Hindlimb muscle (tissue), 1 donor: ENCODE measurements around the gene TMEM100. TPM values are rescaled to one million over a fixed set of nuclear protein-coding genes. Genes with fewer than 3 reads are reported as not detected.

Experiments
- DNase-seq: peaks from one replicate; pipeline ENCODE4 v3.0.0-alpha.2; 2013
- polyA plus RNA-seq: library from polyadenylated mRNA; unstranded; fragments of 120-200 nt; gene quantifications from one replicate; pipeline ENCODE4 v1.2.1, GENCODE V29; 2013; ENCODE audit not compliant: insufficient read length

The TMEM100 gene
- polyA plus RNA-seq, 1 donor, result 4.2 TPM

GRCh38 chr17:55743103-55743679, 20.5 kb upstream of the TMEM100 start:
- no peak for DNase-seq

- no peak for DNase-seq
Measured at GRCh38 chr17:55742272-55743102, 19.8 kb upstream of the TMEM100 start.

GRCh38 chr17:55741356-55741700, 18.7 kb upstream of the TMEM100 start:
- no peak for DNase-seq

GRCh38 chr17:55740511-55741355, 18.1 kb upstream of the TMEM100 start:
- no peak for DNase-seq

GRCh38 chr17:55737976-55738501, 15.4 kb upstream of the TMEM100 start:
- DNase-seq, result no peak

GRCh38 chr17:55735731-55736405, 13.2 kb upstream of the TMEM100 start:
- peak; percentile 52 for DNase-seq

GRCh38 chr17:55734128-55734781, 11.6 kb upstream of the TMEM100 start:
- DNase-seq, result no peak

- peak; percentile 62 for DNase-seq
Measured at GRCh38 chr17:55731586-55732250, 9.1 kb upstream of the TMEM100 start.

GRCh38 chr17:55730808-55731207, 8.1 kb upstream of the TMEM100 start:
- DNase-seq, result no peak

- no peak for DNase-seq
Measured at GRCh38 chr17:55730380-55730779, 7.7 kb upstream of the TMEM100 start.

- DNase-seq, result no peak
Measured at GRCh38 chr17:55729484-55729883, 6.8 kb upstream of the TMEM100 start.

- DNase-seq, result no peak
Measured at GRCh38 chr17:55728833-55729232, 6.2 kb upstream of the TMEM100 start.

GRCh38 chr17:55728361-55728760, 5.7 kb upstream of the TMEM100 start:
- DNase-seq, result no peak

- DNase-seq, result no peak
Measured at GRCh38 chr17:55727920-55728319, 5.3 kb upstream of the TMEM100 start.

GRCh38 chr17:55727275-55727674, 4.6 kb upstream of the TMEM100 start:
- no peak for DNase-seq

- peak; percentile 53 for DNase-seq
Measured at GRCh38 chr17:55726440-55726839, 3.8 kb upstream of the TMEM100 start.

- no peak for DNase-seq
Measured at GRCh38 chr17:55723488-55723848, 804 bp upstream of the TMEM100 start.

- DNase-seq, result no peak
Measured at GRCh38 chr17:55722016-55722736, 488 bp downstream of the TMEM100 start.

GRCh38 chr17:55720919-55721836, 1.5 kb downstream of the TMEM100 start:
- no peak for DNase-seq
